ENCODE results near the gene RAB3A. TPM values are rescaled to one million over a fixed set of nuclear protein-coding genes. Genes with fewer than 3 reads are reported as not detected.
A peak's percentile ranks its signal among the peaks of the same experiment; 100 is the strongest.

The RAB3A gene
- total and polyA plus RNA-seq, 12 donors: 2.3 to 32.3 (median 6.2) TPM

- H3K4me1 ChIP-seq (replicated peaks in 1 of 2): peaks cover 14 to 15% of the 10 kb centered on the region in 2 donors
- no peak overlapping the region for H3K4me3 ChIP-seq
- intact Hi-C loops (cut with DNase I): loop anchor here in 1 of 2 donors (5.0 kb wide), 1 partner anchor 54 kb away; no protein-coding TSS in a partner anchor
- TF ChIP-seq CTCF (IDR thresholded peaks at IDR 0.05): no peak
- no peak for TF ChIP-seq POLR2A (IDR thresholded peaks at IDR 0.05)
- H3K9me3 ChIP-seq (replicated peaks in 1 of 3): no peaks in the 10 kb centered on the region
- WGBS, 4 donors: 95 to 97% (median 96%) methylated on average over 15 of the region's 15 CpGs
- no peak overlapping the region for H3K27ac ChIP-seq
- no peaks in the 10 kb centered on the region for H3K27me3 ChIP-seq
- DNase-seq: no peak
- peaks cover 0 to 82% of the 10 kb centered on the region in 2 donors for H3K36me3 ChIP-seq (replicated peaks in 1 of 2)
These were observed 37.9 kb downstream of the RAB3A start for GRCh38 chr19:18165794-18166544.

GRCh38 chr19:18164072-18164471 lies 39.8 kb downstream of the RAB3A start:
- H3K36me3 ChIP-seq (replicated peaks in 1 of 2): peaks cover 0 to 73% of the 10 kb centered on the region in 2 donors
- DNase-seq: no peak
- H3K27ac ChIP-seq: no peak overlapping the region
- no peak for TF ChIP-seq CTCF (IDR thresholded peaks at IDR 0.05)
- TF ChIP-seq POLR2A (IDR thresholded peaks at IDR 0.05): no peak
- intact Hi-C loops (cut with DNase I): loop anchor here in 1 of 2 donors (5.0 kb wide), 1 partner anchor 47 kb away; no protein-coding TSS in a partner anchor
- peaks cover 16 to 18% of the 10 kb centered on the region in 2 donors for H3K4me1 ChIP-seq (replicated peaks in 1 of 2)
- H3K4me3 ChIP-seq: no peak overlapping the region
- H3K27me3 ChIP-seq: no peaks in the 10 kb centered on the region
- 93 to 99% (median 97%) methylated on average over 7 of the region's 7 CpGs for WGBS, 4 donors
- H3K9me3 ChIP-seq (replicated peaks in 1 of 3): no peaks in the 10 kb centered on the region

GRCh38 chr19:18161636-18162002 lies 42.2 kb downstream of the RAB3A start:
- Histone ChIP-seq H3K4me3 (peak overlapping the region in 1 of 4 donors; percentile 38), H3K9me3 (replicated peaks in 1 of 3) (no peaks in the 10 kb centered on the region), H3K36me3 (replicated peaks in 1 of 2) (peaks cover 0 to 49% of the 10 kb centered on the region in 2 donors), H3K4me1 (replicated peaks in 1 of 2) (peaks cover 32 to 35% of the 10 kb centered on the region in 2 donors), H3K27me3 (no peaks in the 10 kb centered on the region), H3K27ac (peak overlapping the region in 3 of 5 donors; percentile 7 to 88 (median 85))
- intact Hi-C loops (cut with DNase I): loop anchor here in 1 of 2 donors (5.0 kb wide), 1 partner anchor 44 kb away; no protein-coding TSS in a partner anchor
- DNase-seq: no peak
- 55 to 69% (median 58%) methylated on average over 15 to 19 of the region's 19 CpGs for WGBS, 4 donors
- TF ChIP-seq POLR2A (IDR thresholded peaks at IDR 0.05): no peak
- peak in 2 of 6 experiments; percentile 8 to 36 for TF ChIP-seq CTCF (IDR thresholded peaks at IDR 0.05)

GRCh38 chr19:18160971-18161635 lies 42.7 kb downstream of the RAB3A start:
- H3K27ac ChIP-seq: peak overlapping the region in 4 of 5 donors; percentile 21 to 88 (median 86)
- intact Hi-C loops (cut with DNase I): loop anchor here in 1 of 2 donors (5.0 kb wide), 1 partner anchor 44 kb away; no protein-coding TSS in a partner anchor
- 0 to 7% (median 2%) methylated on average over 5 to 66 of the region's 66 CpGs for WGBS, 4 donors

More at GRCh38 chr19:18160971-18161635, 42.7 kb downstream of the RAB3A start:
- peak; percentile 64 to 84 (median 71) for DNase-seq
- H3K27me3 ChIP-seq: no peaks in the 10 kb centered on the region
- TF ChIP-seq POLR2A (IDR thresholded peaks at IDR 0.05): no peak
- TF ChIP-seq CTCF (IDR thresholded peaks at IDR 0.05): peak in 3 of 6 experiments; percentile 61 to 89 (median 83)
- H3K4me3 ChIP-seq: peak overlapping the region in 1 of 4 donors; percentile 38
- H3K9me3 ChIP-seq (replicated peaks in 1 of 3): no peaks in the 10 kb centered on the region
- peaks cover 36 to 41% of the 10 kb centered on the region in 2 donors for H3K4me1 ChIP-seq (replicated peaks in 1 of 2)
- H3K36me3 ChIP-seq (replicated peaks in 1 of 2): peaks cover 0 to 44% of the 10 kb centered on the region in 2 donors

Measured in adrenal gland (tissue), 12 donors.